Stimulated activated CD8-positive, alpha-beta memory T cell treated with anti-CD3 and anti-CD28 coated beads, Interleukin-15, amount 100 ng/mL, for 48 hours (primary cell): Measurements from ENCODE around the gene FAM24B.
A peak's percentile ranks its signal among the peaks of the same experiment; 100 is the strongest.
"Not testable (repeated sequence)": the region's sequence is repeated elsewhere in the genome, so short reads cannot be mapped to it uniquely, and the experiment has no call there.

Source experiments
- DNase-seq, 2 donors: peaks; one replicate each; pipeline ENCODE4 v3.0.0-alpha.2; 2020; ENCODE audit warnings: low read depth in 2 of 2

FAM24B gene

DNA sequence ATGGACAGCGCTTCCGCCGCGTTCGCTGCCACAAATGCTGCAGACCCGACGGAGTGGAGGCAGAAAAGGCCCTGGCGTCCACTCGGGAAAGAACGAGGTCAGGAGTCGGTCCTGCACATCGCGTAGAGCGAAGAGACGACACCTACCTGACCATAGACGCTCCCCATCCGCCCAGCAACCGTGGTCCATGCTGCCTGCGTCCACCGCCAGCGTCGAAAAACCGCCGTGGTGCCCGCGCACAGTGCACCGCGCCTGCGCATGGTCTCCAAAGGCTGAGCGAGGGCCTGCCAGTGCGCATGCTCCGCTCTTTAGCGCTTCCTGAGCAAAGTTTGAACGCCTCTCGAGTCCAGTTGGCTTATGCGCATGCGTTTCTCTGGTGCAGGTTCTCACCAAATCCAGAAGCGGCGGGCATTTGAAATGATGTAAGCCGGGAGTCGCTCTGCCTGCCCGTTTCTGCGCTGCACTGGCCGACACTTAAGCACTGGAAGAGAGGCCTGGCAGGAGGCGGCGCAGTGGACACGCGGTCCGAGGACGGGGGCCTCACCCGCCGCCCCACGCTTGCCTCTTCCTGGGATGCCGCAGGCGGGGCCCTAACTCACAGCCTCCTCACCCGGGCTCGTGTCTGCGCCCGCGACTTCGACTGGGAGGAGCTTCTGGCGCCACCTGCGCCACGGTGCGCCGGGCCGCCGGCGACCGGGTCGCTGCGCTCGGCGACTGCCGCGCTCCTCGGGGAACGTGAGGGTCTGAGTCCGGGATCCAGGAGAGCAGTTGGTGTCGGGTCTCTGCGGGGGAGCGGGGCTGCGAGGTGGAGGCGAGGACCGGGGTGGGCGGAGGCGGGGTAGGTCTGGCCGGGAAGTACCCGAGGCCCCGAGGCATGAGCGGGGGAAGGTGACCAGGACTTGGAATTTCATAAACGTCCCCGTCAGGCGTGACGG lies at the start of gene FAM24B:
TSS of gene FAM24B (minus strand) at position 243 of the 935 bp plus-strand sequence. CDS start 29,066 bp downstream, outside the sequence.
- DNase-seq, result peak; percentile 90 to 92

GRCh38 chr10:122915700-122916099 lies 36.3 kb upstream of the FAM24B start:
- DNase-seq, result no peak

GRCh38 chr10:122911889-122912484 lies 32.6 kb upstream of the FAM24B start:
- peak; percentile 4 to 12 for DNase-seq

- no peak for DNase-seq
Observed at GRCh38 chr10:122910310-122910709, 30.9 kb upstream of the FAM24B start, which contains the start of gene FAM24A. Gene FAM24A, plus strand, starts transcription at chr10:122910610. Its CDS starts 1,025 bp downstream, at chr10:122911635.

DNA sequence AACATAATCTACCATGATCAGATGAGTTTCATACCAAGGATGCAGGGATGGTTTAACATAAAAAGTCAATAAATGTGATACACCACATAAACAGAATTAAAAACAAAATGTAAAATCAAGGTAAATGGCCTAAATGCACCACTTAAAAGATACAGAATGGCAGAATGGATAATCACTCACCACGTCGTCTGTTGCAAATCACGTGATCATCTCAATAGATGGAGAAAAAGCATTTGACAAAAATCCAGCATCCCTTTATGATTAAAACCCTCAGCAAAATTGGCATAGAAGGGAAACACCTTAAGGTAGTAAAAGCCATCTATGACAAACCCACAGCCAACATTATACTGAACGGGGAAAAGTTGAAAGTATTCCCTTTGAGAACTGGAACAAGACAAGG lies 24.5 kb upstream of the FAM24B start:
- not testable (repeated sequence) for DNase-seq

GRCh38 chr10:122894261-122894944 lies 15.0 kb upstream of the FAM24B start:
- DNase-seq, result no peak

- DNase-seq, result no peak
Observed at GRCh38 chr10:122884166-122884565, 4.8 kb upstream of the FAM24B start.

DNA sequence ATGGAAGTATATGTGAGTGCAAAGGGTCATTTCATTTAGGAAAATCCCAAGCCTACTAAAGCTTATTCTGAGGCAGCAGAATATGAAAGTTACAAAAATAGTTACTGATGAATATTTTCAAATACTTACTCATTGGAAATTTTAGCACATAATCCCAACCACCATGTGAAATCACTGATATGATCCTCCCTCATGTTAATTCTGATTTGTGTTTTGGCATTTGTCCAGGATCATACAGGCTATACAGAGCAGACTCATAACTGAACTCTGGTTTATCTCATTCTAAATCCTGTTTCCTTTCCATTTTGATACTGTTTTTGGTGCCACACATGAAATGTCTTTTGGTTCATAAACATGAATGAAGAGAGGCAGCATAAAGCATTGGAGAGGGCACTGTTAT lies 3.4 kb upstream of the FAM24B start:
- DNase-seq, result no peak

GRCh38 chr10:122878799-122879338 lies 512 bp downstream of the FAM24B start:
- DNase-seq, result peak in 1 of 2 donors; percentile 0

GRCh38 chr10:122877264-122877663 lies 2.1 kb downstream of the FAM24B start:
- DNase-seq, result no peak

- DNase-seq, result no peak
Observed at GRCh38 chr10:122876467-122876855, 2.9 kb downstream of the FAM24B start.

- DNase-seq, result no peak
Observed at GRCh38 chr10:122875843-122876466, 3.4 kb downstream of the FAM24B start.

- not testable (repeated sequence) for DNase-seq
Observed at GRCh38 chr10:122871947-122872346, 7.4 kb downstream of the FAM24B start.

DNA sequence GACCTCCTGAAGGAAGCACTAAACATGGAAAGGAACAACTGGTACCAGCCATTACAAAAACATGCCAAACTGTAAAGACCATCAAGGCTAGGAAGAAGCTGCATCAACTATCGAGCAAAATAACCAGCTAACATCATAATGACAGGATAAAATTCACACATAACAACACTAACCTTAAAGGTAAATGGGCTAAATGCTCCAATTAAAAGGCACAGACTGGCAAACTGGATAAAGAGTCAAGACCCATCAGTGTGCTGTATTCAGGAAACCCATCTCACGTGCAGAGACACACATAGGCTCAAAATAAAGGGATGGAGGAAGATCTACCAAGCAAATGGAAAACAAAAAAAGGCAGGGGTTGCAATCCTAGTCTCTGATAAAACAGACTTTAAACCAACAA lies 10.6 kb downstream of the FAM24B start:
- not testable (repeated sequence) for DNase-seq

- DNase-seq, result not testable (repeated sequence)
Observed at GRCh38 chr10:122866757-122867482, 12.5 kb downstream of the FAM24B start.

DNA sequence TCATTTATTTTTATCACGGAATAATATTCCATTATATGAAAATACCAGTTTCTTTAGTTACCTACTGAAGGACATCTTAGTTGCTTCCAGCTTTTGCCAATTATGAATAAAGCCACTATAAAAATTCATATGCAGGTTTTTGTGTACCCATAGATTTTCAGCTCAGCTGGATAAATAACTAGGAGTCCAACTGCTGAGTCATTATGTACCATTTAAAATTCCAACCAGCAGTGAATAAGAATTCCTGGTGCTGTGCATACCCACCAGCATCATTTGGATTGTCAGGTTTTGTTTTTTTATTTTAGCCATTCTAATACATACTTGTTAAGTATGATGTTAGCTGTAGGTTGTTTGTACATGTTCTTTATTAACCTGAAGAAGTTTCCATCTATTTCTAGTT lies 14.5 kb downstream of the FAM24B start:
- no peak for DNase-seq

DNA sequence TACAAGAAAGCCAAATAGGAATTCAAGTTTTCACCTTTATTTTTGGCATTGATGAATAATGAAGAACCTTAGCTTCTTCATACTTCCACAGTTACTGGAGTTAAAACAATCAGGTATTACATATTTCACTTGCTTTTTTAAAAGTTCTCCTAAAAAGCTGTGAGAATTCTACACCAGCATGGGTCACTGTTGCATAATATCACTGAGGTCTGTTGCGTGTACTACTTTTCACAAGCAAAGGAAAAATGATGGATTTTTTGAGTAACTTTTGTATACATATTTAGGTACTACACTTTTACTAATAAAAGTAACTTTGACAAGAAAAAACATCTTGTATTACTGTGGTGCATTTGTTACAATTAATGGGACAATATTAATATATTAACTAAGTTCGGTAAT lies 15.2 kb downstream of the FAM24B start:
- DNase-seq, result no peak

GRCh38 chr10:122863216-122864193 lies 15.9 kb downstream of the FAM24B start:
- DNase-seq, result no peak

DNA sequence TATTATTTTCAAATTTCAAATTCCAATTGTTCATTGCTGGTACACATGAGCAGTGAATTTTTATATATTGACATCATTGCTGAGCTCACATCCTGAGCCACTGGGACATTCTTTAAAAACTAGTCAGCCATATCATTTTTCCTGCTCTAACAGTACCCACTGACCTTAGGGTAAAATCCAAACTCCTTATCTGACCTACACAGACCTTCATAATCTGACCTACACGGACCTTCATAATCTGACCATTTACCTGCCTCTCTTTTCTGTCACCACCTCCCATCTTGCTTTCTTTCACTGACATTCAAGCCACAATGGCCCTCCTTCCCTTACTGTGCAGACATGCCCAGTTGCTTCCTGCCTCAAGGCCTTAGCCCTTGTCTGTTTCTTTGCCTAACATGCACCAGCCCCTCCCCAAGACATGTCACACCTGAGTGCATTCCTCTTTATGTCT lies 17.6 kb downstream of the FAM24B start:
- no peak for DNase-seq

GRCh38 chr10:122859527-122859926 lies 19.9 kb downstream of the FAM24B start:
- no peak for DNase-seq
